ENCODE measurements around the gene DGKI. TPM values are rescaled to one million over a fixed set of nuclear protein-coding genes. Genes with fewer than 3 reads are reported as not detected.

DGKI gene
- total RNA-seq, 1 donor from 2014 or later: 3.1 TPM

GRCh38 chr7:137519947-137520346 lies 326.8 kb downstream of the DGKI start:
- peaks cover 6% of the 10 kb centered on the region for H3K9me3 Mint-ChIP-seq (ENCODE audit: unreplicated experiment)
- H3K27me3 Mint-ChIP-seq (ENCODE audit: unreplicated experiment): no peaks in the 10 kb centered on the region
- no peak overlapping the region for H3K4me3 Mint-ChIP-seq (ENCODE audit: unreplicated experiment)
- H3K27ac Mint-ChIP-seq (ENCODE audit: unreplicated experiment): no peak overlapping the region
- no peak for DNase-seq (ENCODE audit: extremely low spot score, unreplicated experiment)
- peaks cover 8% of the 10 kb centered on the region for H3K4me1 Mint-ChIP-seq (ENCODE audit: unreplicated experiment)
- TF ChIP-seq CTCF (IDR thresholded peaks at IDR 0.05): no peak
- H3K36me3 Mint-ChIP-seq (ENCODE audit: unreplicated experiment): no peaks in the 10 kb centered on the region

GRCh38 chr7:137519181-137519691 lies 327.5 kb downstream of the DGKI start:
- no peak for DNase-seq (ENCODE audit: extremely low spot score, unreplicated experiment)
- H3K4me1 Mint-ChIP-seq (ENCODE audit: unreplicated experiment): peaks cover 8% of the 10 kb centered on the region
- H3K36me3 Mint-ChIP-seq (ENCODE audit: unreplicated experiment): no peaks in the 10 kb centered on the region
- H3K4me3 Mint-ChIP-seq (ENCODE audit: unreplicated experiment): no peak overlapping the region
- H3K27ac Mint-ChIP-seq (ENCODE audit: unreplicated experiment): no peak overlapping the region
- peaks cover 6% of the 10 kb centered on the region for H3K9me3 Mint-ChIP-seq (ENCODE audit: unreplicated experiment)
- TF ChIP-seq CTCF (IDR thresholded peaks at IDR 0.05): no peak
- H3K27me3 Mint-ChIP-seq (ENCODE audit: unreplicated experiment): no peaks in the 10 kb centered on the region

DNA sequence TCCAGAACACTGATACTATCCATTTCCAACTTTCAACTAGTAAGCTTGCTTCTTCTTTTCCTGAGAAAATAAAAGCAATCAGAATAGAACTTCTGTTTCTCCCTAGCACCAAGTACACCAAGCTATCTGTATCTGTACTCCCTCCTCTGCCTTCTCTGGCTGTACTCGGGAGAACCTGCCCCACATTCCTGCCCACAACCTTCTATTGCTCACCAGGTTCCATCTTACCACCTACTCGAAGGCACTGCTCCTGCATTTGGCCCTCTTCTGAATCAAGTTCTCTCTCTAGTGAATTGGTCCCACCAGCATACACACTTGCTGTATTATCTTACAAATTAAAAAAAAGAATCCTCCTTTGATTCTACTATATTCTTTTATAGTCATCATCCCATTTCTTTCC lies 333.7 kb downstream of the DGKI start:
- Mint-ChIP-seq H3K27me3 (ENCODE audit: unreplicated experiment) (no peaks in the 10 kb centered on the region), H3K4me3 (ENCODE audit: unreplicated experiment) (no peak overlapping the region)
- no peak for TF ChIP-seq CTCF (IDR thresholded peaks at IDR 0.05)

DNA sequence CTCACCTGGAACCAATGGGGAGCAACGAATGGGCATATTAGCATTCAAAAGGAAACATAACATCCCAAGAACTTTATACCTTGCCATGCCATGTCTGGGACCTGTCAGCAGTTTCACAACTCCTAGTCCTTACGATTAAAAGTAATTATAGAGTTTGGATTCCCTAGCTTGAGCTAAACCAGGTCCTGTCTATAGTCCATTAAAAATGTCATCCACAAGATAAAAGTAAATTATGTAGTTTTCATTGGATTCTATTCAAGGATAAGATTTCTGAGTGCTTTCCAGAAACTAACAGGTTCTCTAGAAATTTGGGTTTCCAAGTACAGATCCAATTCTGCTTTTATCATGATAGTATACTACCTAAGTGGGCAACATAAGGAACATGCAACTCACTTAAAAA lies 339.7 kb downstream of the DGKI start:
- Mint-ChIP-seq H3K9me3 (ENCODE audit: unreplicated experiment) (peaks cover 17% of the 10 kb centered on the region), H3K27me3 (ENCODE audit: unreplicated experiment) (no peaks in the 10 kb centered on the region), H3K36me3 (ENCODE audit: unreplicated experiment) (no peaks in the 10 kb centered on the region), H3K27ac (ENCODE audit: unreplicated experiment) (no peak overlapping the region), H3K4me1 (ENCODE audit: unreplicated experiment) (peaks cover 24% of the 10 kb centered on the region), H3K4me3 (ENCODE audit: unreplicated experiment) (no peak overlapping the region)
- no peak for DNase-seq (ENCODE audit: extremely low spot score, unreplicated experiment)
- TF ChIP-seq CTCF (IDR thresholded peaks at IDR 0.05): no peak

More for the DNA sequence above, 333.7 kb downstream of the DGKI start:
- Mint-ChIP-seq H3K36me3 (ENCODE audit: unreplicated experiment) (no peaks in the 10 kb centered on the region), H3K9me3 (ENCODE audit: unreplicated experiment) (peaks cover 14% of the 10 kb centered on the region), H3K4me1 (ENCODE audit: unreplicated experiment) (peaks cover 18% of the 10 kb centered on the region), H3K27ac (ENCODE audit: unreplicated experiment) (no peak overlapping the region)
- DNase-seq (ENCODE audit: extremely low spot score, unreplicated experiment): no peak

DNA sequence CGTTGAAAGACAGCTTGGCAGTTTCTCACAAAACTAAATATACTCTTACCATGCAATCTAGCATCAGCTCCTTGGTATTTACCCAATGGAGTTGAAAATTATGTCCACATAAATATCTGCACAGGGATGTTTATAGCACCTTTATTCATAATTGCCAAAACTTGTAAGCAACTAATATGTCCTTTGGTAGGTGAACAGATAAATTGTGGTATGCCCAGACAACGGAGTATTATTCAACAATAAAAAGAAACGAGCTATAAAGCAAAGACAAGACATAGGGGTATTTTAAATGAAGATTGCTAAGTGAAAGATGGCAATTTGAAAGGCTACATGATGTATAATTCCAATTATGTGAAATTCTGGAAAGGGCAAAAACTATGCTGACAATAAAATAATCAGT lies 340.7 kb downstream of the DGKI start:
- H3K9me3 Mint-ChIP-seq (ENCODE audit: unreplicated experiment): peaks cover 17% of the 10 kb centered on the region
- H3K27me3 Mint-ChIP-seq (ENCODE audit: unreplicated experiment): no peaks in the 10 kb centered on the region
- DNase-seq (ENCODE audit: extremely low spot score, unreplicated experiment): no peak
- no peak overlapping the region for H3K4me3 Mint-ChIP-seq (ENCODE audit: unreplicated experiment)
- no peaks in the 10 kb centered on the region for H3K36me3 Mint-ChIP-seq (ENCODE audit: unreplicated experiment)
- peaks cover 23% of the 10 kb centered on the region for H3K4me1 Mint-ChIP-seq (ENCODE audit: unreplicated experiment)
- no peak for TF ChIP-seq CTCF (IDR thresholded peaks at IDR 0.05)
- no peak overlapping the region for H3K27ac Mint-ChIP-seq (ENCODE audit: unreplicated experiment)

Data from osteocyte (in vitro differentiated cells).